HUES64 (cell line): Measurements from ENCODE around the gene GARRE1.

Experiments used
- H3K27ac ChIP-seq: 2 replicates; pipeline ENCODE4 v1.7.0; 2013; ENCODE audit warnings: low read depth, low read length, inconsistent platforms
- H3K27me3 ChIP-seq: 2 replicates; pipeline ENCODE4 v1.6.1; 2013; ENCODE audit warnings: mild to moderate bottlenecking, low read length; ENCODE audit not compliant: insufficient read depth
- H3K36me3 ChIP-seq: 2 replicates; pipeline ENCODE4 v1.6.1; 2013; ENCODE audit warnings: mild to moderate bottlenecking, low read length; ENCODE audit not compliant: insufficient read depth
- H3K4me1 ChIP-seq: 2 replicates; pipeline ENCODE4 v1.6.1; 2013; ENCODE audit warnings: mild to moderate bottlenecking, low read length, moderate library complexity; ENCODE audit not compliant: insufficient read depth
- H3K4me3 ChIP-seq: 2 replicates; pipeline ENCODE4 v1.5.1; 2013; ENCODE audit warnings: mild to moderate bottlenecking, low read length, moderate library complexity
- H3K9ac ChIP-seq: 2 replicates; pipeline ENCODE4 v1.6.1; 2013; ENCODE audit warnings: mild to moderate bottlenecking, low read depth, low read length
- H3K9me3 ChIP-seq: 2 replicates; pipeline ENCODE4 v1.6.1; 2013; ENCODE audit warnings: low read depth, low read length; ENCODE audit not compliant: insufficient read depth
- WGBS: fragments of 150-250, 120-280 bp; methylation state at CpG from one replicate; pipeline ENCODE4 v1.1.7; 2013; ENCODE audit warnings: missing lambda C conversion rate; 5-methylcytosine and 5-hydroxymethylcytosine counted together

GARRE1 gene

GRCh38 chr19:34217952-34218817, 36.2 kb upstream of the GARRE1 start:
- H3K9ac ChIP-seq, result no peak overlapping the region
- H3K9me3 ChIP-seq, result no peaks in the 10 kb centered on the region
- no peaks in the 10 kb centered on the region for H3K27me3 ChIP-seq
- no peak overlapping the region for H3K4me3 ChIP-seq
- no peak overlapping the region for H3K27ac ChIP-seq
- no peaks in the 10 kb centered on the region for H3K4me1 ChIP-seq
- 97% methylated on average over 18 of the region's 18 CpGs for WGBS
- peaks cover 87% of the 10 kb centered on the region for H3K36me3 ChIP-seq

DNA sequence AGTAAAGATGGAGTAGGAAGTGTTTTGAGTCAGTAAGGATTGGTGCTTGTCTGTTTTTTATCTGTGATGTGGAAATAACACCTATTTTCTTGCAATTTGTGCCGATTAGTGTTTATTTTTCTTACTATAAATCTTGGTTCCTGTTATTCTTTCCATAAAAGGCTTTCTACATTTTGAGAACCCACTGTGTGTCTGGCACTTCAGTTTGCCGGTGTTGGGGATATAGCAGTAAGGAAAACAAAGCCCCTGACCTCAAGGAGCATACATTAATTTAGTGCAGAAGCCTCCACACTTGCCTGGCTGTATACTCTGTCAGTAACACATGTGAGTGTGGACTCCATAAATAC, 35.6 kb upstream of the GARRE1 start:
- no peaks in the 10 kb centered on the region for H3K9me3 ChIP-seq
- WGBS, result 100% methylated on average over 1 of the region's 2 CpGs
- H3K4me3 ChIP-seq, result no peak overlapping the region
- no peaks in the 10 kb centered on the region for H3K4me1 ChIP-seq
- H3K36me3 ChIP-seq, result peaks cover 87% of the 10 kb centered on the region
- no peak overlapping the region for H3K27ac ChIP-seq
- H3K27me3 ChIP-seq, result no peaks in the 10 kb centered on the region
- H3K9ac ChIP-seq, result no peak overlapping the region

DNA sequence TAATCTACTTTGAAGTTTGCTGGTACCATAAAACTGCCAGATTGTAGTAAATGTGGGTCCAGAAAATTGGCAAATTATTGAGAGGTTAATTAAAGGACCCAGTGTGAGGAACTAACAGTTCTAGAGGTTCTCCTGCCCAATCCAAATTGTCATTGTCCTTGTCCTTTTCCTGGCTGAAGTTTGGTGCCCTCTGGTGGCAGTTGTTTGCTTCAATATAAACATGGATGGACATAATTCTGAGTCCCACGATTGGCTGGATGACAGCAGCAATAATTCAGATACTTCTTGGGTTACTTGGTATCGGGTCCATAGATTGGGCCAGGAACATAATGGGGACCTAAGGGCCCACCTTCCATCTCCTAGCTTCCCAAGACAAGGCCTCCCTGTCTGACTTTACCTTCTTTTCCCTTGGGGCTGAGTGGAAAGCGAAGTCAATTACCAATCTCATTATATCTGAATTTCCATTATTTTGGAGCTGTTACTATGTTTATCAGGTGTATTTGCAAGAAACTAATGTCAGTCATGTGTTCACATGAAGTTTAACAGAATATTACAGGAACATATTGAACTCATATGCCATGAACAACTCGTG, 33.8 kb upstream of the GARRE1 start:
- H3K4me1 ChIP-seq, result peaks cover 12% of the 10 kb centered on the region
- no peaks in the 10 kb centered on the region for H3K27me3 ChIP-seq
- no peak overlapping the region for H3K9ac ChIP-seq
- no peak overlapping the region for H3K27ac ChIP-seq
- H3K36me3 ChIP-seq, result peaks cover 88% of the 10 kb centered on the region
- no peak overlapping the region for H3K4me3 ChIP-seq
- WGBS, result 87% methylated on average over 4 of the region's 4 CpGs
- H3K9me3 ChIP-seq, result no peaks in the 10 kb centered on the region

DNA sequence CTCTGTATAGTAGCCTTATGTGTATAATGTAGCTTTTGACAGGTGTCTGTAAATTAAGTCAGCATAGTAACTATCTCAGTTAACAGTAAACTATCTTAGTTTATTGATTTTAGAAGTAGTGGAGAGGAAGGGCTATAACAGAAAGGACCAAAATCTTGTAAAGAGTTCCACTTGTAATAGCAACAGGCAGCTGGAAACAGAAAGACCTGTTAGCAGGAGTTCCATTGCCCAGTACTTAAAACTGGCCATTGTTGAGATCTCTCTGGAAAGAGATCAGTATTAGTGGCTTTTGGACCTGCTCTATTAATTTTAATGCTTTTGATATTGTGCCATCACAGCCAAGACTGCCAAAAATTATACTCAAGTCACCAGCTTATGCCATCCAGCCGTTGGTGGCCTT, 32.0 kb upstream of the GARRE1 start:
- Histone ChIP-seq H3K4me1 (peaks cover 19% of the 10 kb centered on the region), H3K9ac (no peak overlapping the region), H3K4me3 (no peak overlapping the region), H3K27me3 (no peaks in the 10 kb centered on the region), H3K27ac (no peak overlapping the region), H3K36me3 (peaks cover 97% of the 10 kb centered on the region), H3K9me3 (no peaks in the 10 kb centered on the region)
- 96% methylated on average over 1 of the region's 1 CpG for WGBS

GRCh38 chr19:34224996-34225658, 29.2 kb upstream of the GARRE1 start:
- no peak overlapping the region for H3K4me3 ChIP-seq
- H3K9me3 ChIP-seq, result no peaks in the 10 kb centered on the region
- H3K9ac ChIP-seq, result no peak overlapping the region
- WGBS, result 20% methylated on average over 1 of the region's 2 CpGs
- H3K27ac ChIP-seq, result peak overlapping the region; percentile 95
- H3K4me1 ChIP-seq, result peaks cover 22% of the 10 kb centered on the region
- H3K27me3 ChIP-seq, result no peaks in the 10 kb centered on the region
- H3K36me3 ChIP-seq, result peaks cover 100% of the 10 kb centered on the region

- peak overlapping the region; percentile 55 for H3K27ac ChIP-seq
Measured at GRCh38 chr19:34225659-34226015, 28.7 kb upstream of the GARRE1 start.

GRCh38 chr19:34226036-34226435, 28.3 kb upstream of the GARRE1 start:
- WGBS, result 100% methylated on average over 2 of the region's 2 CpGs
- peak overlapping the region; percentile 55 for H3K27ac ChIP-seq

More at GRCh38 chr19:34225659-34226015, 28.7 kb upstream of the GARRE1 start:
- Histone ChIP-seq H3K4me3 (no peak overlapping the region), H3K4me1 (peaks cover 27% of the 10 kb centered on the region), H3K36me3 (peaks cover 97% of the 10 kb centered on the region), H3K9ac (no peak overlapping the region), H3K27me3 (no peaks in the 10 kb centered on the region), H3K9me3 (no peaks in the 10 kb centered on the region)

GRCh38 chr19:34228347-34228746, 26.0 kb upstream of the GARRE1 start:
- WGBS, result 100% methylated on average over 1 of the region's 1 CpG
- Histone ChIP-seq H3K27me3 (no peaks in the 10 kb centered on the region), H3K9me3 (no peaks in the 10 kb centered on the region), H3K4me3 (no peak overlapping the region), H3K27ac (no peak overlapping the region), H3K36me3 (peaks cover 70% of the 10 kb centered on the region), H3K4me1 (peaks cover 34% of the 10 kb centered on the region), H3K9ac (no peak overlapping the region)

More at GRCh38 chr19:34226036-34226435, 28.3 kb upstream of the GARRE1 start:
- Histone ChIP-seq H3K4me3 (no peak overlapping the region), H3K4me1 (peaks cover 28% of the 10 kb centered on the region), H3K27me3 (no peaks in the 10 kb centered on the region), H3K36me3 (peaks cover 93% of the 10 kb centered on the region), H3K9ac (no peak overlapping the region), H3K9me3 (no peaks in the 10 kb centered on the region)

- no peaks in the 10 kb centered on the region for H3K9me3 ChIP-seq
- peaks cover 66% of the 10 kb centered on the region for H3K36me3 ChIP-seq
- peaks cover 34% of the 10 kb centered on the region for H3K4me1 ChIP-seq
- H3K4me3 ChIP-seq, result no peak overlapping the region
- H3K9ac ChIP-seq, result no peak overlapping the region
- 91% methylated on average over 3 of the region's 3 CpGs for whole genome bisulfite sequencing
- H3K27me3 ChIP-seq, result no peaks in the 10 kb centered on the region
- H3K27ac ChIP-seq, result no peak overlapping the region
Measured at GRCh38 chr19:34228762-34229161, 25.6 kb upstream of the GARRE1 start.

GRCh38 chr19:34229721-34230120, 24.6 kb upstream of the GARRE1 start:
- 94% methylated on average over 4 of the region's 4 CpGs for whole genome bisulfite sequencing
- H3K36me3 ChIP-seq, result peaks cover 56% of the 10 kb centered on the region

DNA sequence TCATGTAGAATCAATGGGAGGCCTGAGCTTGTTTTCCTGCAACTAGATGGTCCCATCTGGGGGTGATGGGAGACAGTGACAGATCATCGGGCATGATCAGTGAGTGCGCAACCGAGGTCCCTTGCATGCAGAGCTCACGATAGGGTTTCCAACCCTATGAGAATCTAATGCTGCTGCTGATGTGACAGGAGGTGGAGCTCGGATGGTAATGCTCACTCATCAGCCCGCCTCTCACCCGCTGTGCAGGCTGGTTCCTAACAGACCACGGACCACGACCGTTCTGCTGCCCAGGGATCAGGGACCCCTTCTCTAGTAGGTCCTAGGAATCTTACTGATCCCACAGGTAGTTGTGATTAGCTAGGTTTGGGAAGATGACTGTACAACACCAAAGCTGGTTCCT, 23.5 kb upstream of the GARRE1 start:
- peak overlapping the region; percentile 41 for H3K27ac ChIP-seq
- 81% methylated on average over 10 of the region's 10 CpGs for WGBS
- no peak overlapping the region for H3K4me3 ChIP-seq
- H3K4me1 ChIP-seq, result peaks cover 19% of the 10 kb centered on the region
- H3K9ac ChIP-seq, result no peak overlapping the region
- no peaks in the 10 kb centered on the region for H3K27me3 ChIP-seq
- H3K36me3 ChIP-seq, result peaks cover 45% of the 10 kb centered on the region
- H3K9me3 ChIP-seq, result no peaks in the 10 kb centered on the region

More at GRCh38 chr19:34229721-34230120, 24.6 kb upstream of the GARRE1 start:
- H3K27ac ChIP-seq, result no peak overlapping the region
- no peak overlapping the region for H3K4me3 ChIP-seq
- H3K27me3 ChIP-seq, result no peaks in the 10 kb centered on the region
- no peak overlapping the region for H3K9ac ChIP-seq
- no peaks in the 10 kb centered on the region for H3K9me3 ChIP-seq
- H3K4me1 ChIP-seq, result peaks cover 28% of the 10 kb centered on the region
